A549 treated with Hydrocortisone at 1 μM for 4 hours (cell line): ENCODE measurements around the gene CAP2. TPM values are rescaled to one million over a fixed set of nuclear protein-coding genes. Genes with fewer than 3 reads are reported as not detected.

Experiments used
- total RNA-seq: library from RNA; stranded (reverse); fragments of 200-300 nt; extraction: Qiagen RNA extraction; gene quantifications from 5 replicates; pipeline ENCODE4 v1.2.3, GENCODE V29; 2022

The CAP2 gene
- 10.0 to 14.3 TPM (median 11.5 TPM) in 5 replicates for total RNA-seq

GRCh38 chr6:17392978-17393891 is at the start of gene CAP2:
Gene CAP2 (plus strand): TSS chr6:17393595. CDS start chr6:17421556, 27,961 bp downstream.

GRCh38 chr6:17599877-17600526 is 206.6 kb downstream of the CAP2 start, which contains the start of gene FAM8A1:
Gene FAM8A1 (plus strand): TSS chr6:17600302. CDS start chr6:17600410, 108 bp downstream.

Other genes with a start within 250 kb of the CAP2 start
- 6.1 to 7.7 TPM (median 6.4 TPM) in 5 replicates for gene RBM24, start 112.2 kb upstream of the CAP2 start, total RNA-seq
- gene FAM8A1, start 206.7 kb downstream of the CAP2 start, total RNA-seq: 3.4 to 4.8 TPM (median 4.4 TPM) in 5 replicates